ENCODE results near the gene IGSF21. TPM values are rescaled to one million over a fixed set of nuclear protein-coding genes. Genes with fewer than 3 reads are reported as not detected.

The IGSF21 gene
- polyA plus RNA-seq, 2 of the 4 experiments (the other 2 are of a cell fraction), result not detected

DNA sequence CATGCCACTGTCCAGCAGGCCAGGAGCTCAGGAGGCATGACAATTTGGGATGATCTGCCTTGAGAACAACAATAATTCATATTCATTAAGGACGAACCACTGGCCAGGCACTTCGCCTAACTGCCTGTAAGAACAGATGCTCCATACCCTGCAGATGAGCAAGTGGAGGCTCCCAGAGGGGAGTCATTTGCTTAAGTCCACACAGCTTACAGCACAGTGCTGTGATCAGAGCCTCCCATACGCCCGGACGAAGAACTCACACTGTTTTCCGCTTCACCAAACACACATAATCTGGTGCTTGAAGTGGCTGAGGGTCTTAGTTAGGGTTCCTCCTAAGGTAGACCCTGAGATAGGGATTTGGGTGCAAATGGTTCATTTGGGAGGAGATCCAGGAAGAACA lies 279.7 kb downstream of the IGSF21 start:
- H3K4me3 ChIP-seq, result no peak overlapping the region
- ATAC-seq (no peak), DNase-seq (ENCODE audit: low read depth in 1 of 2, low spot score in 1 of 2) (no peak), FAIRE-seq (no peak)
- TF ChIP-seq SMC3 (IDR thresholded peaks at IDR 0.05) (no peak), FOXS1 (CRISPR knock-in tag; IDR thresholded peaks at IDR 0.05) (no peak)
- no peak overlapping the region for H3K27ac ChIP-seq
- H3K4me1 ChIP-seq, result no peaks in the 10 kb centered on the region
- WGBS (ENCODE audit: missing lambda C conversion rate), result 27% methylated on average over 5 of the region's 6 CpGs
- H3K4me2 ChIP-seq, result no peak overlapping the region
- ChIA-PET CTCF (no interaction called here), POLR2A (no interaction called here)
- H3K9me3 ChIP-seq, result no peaks in the 10 kb centered on the region

- CTCF ChIA-PET, result no interaction called here
- Histone ChIP-seq H3K27ac (no peak overlapping the region), H3K4me3 (no peak overlapping the region), H3K9me3 (no peaks in the 10 kb centered on the region), H3K4me2 (no peak overlapping the region), H3K4me1 (no peaks in the 10 kb centered on the region)
- DNase-seq (ENCODE audit: low read depth in 1 of 2, low spot score in 1 of 2) (no peak), ATAC-seq (no peak), FAIRE-seq (no peak)
- POLR2A ChIA-PET, result no interaction called here
- TF ChIP-seq BCL3 (IDR thresholded peaks at IDR 0.05), result no peak
- TF ChIP-seq JUNB (IDR thresholded peaks at IDR 0.05), result no peak
- TF ChIP-seq EP300 (IDR thresholded peaks at IDR 0.05), result no peak
- TF ChIP-seq KDM1A (IDR thresholded peaks at IDR 0.05; ENCODE audit: low read depth), result no peak
- no peak for TF ChIP-seq ZNF302 (CRISPR knock-in tag; IDR thresholded peaks at IDR 0.05)
- no peak for TF ChIP-seq RAD21 (conservative IDR thresholded peaks at IDR 0.05 in 1 of 2, IDR thresholded peaks at IDR 0.05 in 1 of 2)
- no peak for TF ChIP-seq PHF8 (IDR thresholded peaks at IDR 0.05; ENCODE audit: borderline replicate concordance, low read depth)
- no peak for TF ChIP-seq RCOR1 (IDR thresholded peaks at IDR 0.05; ENCODE audit: low read depth, low read length)
- TF ChIP-seq, protein P1, sequence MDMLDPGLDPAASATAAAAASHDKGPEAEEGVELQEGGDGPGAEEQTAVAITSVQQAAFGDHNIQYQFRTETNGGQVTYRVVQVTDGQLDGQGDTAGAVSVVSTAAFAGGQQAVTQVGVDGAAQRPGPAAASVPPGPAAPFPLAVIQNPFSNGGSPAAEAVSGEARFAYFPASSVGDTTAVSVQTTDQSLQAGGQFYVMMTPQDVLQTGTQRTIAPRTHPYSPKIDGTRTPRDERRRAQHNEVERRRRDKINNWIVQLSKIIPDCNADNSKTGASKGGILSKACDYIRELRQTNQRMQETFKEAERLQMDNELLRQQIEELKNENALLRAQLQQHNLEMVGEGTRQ (IDR thresholded peaks at IDR 0.05), result no peak
- TF ChIP-seq ESRRA (IDR thresholded peaks at IDR 0.05; ENCODE audit: borderline replicate concordance, low read length), result no peak
- no peak for TF ChIP-seq EHF (CRISPR knock-in tag; IDR thresholded peaks at IDR 0.05)
- TF ChIP-seq REST (IDR thresholded peaks at IDR 0.05), result no peak
- no peak for TF ChIP-seq NFE2L2 (conservative IDR thresholded peaks at IDR 0.05; ENCODE audit: low read length)
- TF ChIP-seq HOXB13 (CRISPR knock-in tag; IDR thresholded peaks at IDR 0.05; ENCODE audit: low read depth), result no peak
- no peak for TF ChIP-seq POLR2AphosphoS2 (conservative IDR thresholded peaks at IDR 0.05; ENCODE audit: low read length)
- no peak for TF ChIP-seq SMC3 (IDR thresholded peaks at IDR 0.05)
- TF ChIP-seq FOSB (CRISPR knock-in tag; IDR thresholded peaks at IDR 0.05), result no peak
- WGBS (ENCODE audit: missing lambda C conversion rate), result 28% methylated on average over 7 of the region's 11 CpGs
Measured at GRCh38 chr1:18390953-18391352, 283.4 kb downstream of the IGSF21 start.

GRCh38 chr1:18394563-18395156 lies 287.1 kb downstream of the IGSF21 start:
- Histone ChIP-seq H3K4me1 (no peaks in the 10 kb centered on the region), H3K9me3 (no peaks in the 10 kb centered on the region), H3K4me2 (no peak overlapping the region), H3K27ac (no peak overlapping the region), H3K4me3 (no peak overlapping the region)
- FAIRE-seq (no peak), ATAC-seq (no peak), DNase-seq (ENCODE audit: low read depth in 1 of 2, low spot score in 1 of 2) (no peak)
- 51% methylated on average over 6 of the region's 9 CpGs for WGBS (ENCODE audit: missing lambda C conversion rate)
- POLR2A ChIA-PET, result no interaction called here
- TF ChIP-seq HOXA7 (CRISPR knock-in tag; IDR thresholded peaks at IDR 0.05) (no peak), MYC (IDR thresholded peaks at IDR 0.05; ENCODE audit: borderline replicate concordance, low read length) (no peak), RNF2 (IDR thresholded peaks at IDR 0.05; ENCODE audit: borderline replicate concordance, low read depth) (no peak), POLR2AphosphoS2 (conservative IDR thresholded peaks at IDR 0.05; ENCODE audit: low read length) (no peak), HOXB13 (CRISPR knock-in tag; IDR thresholded peaks at IDR 0.05; ENCODE audit: low read depth) (no peak)
- CTCF ChIA-PET, result no interaction called here
